Bronchial epithelial cell (primary cell): ENCODE measurements around the gene NMS. TPM values are rescaled to one million over a fixed set of nuclear protein-coding genes. Genes with fewer than 3 reads are reported as not detected.

Experiments
- DNase-seq: peaks from one replicate; pipeline ENCODE4 v3.0.0-alpha.2; 2010; ENCODE audit warnings: low read depth
- FAIRE-seq: peaks from 2 replicates; lab custom pipeline; 2011; peaks lifted over from hg19 to GRCh38; lab: Jason Lieb, UNC
- H3K27me3 ChIP-seq: 2 replicates; pipeline ENCODE4 v1.5.1; 2011; ENCODE audit warnings: low read length; ENCODE audit not compliant: control insufficient read depth, insufficient read depth
- H3K36me3 ChIP-seq: 2 replicates; pipeline ENCODE4 v1.5.1; 2011; ENCODE audit warnings: low read length; ENCODE audit not compliant: control insufficient read depth, insufficient read depth
- H3K4me3 ChIP-seq: 2 replicates; pipeline ENCODE4 v1.5.1; 2011; ENCODE audit warnings: mild to moderate bottlenecking, low read depth, low read length, control low read depth
- CTCF ChIP-seq: IDR thresholded peaks from 2 replicates; pipeline ENCODE4 v1.5.1; 2011; ENCODE audit warnings: mild to moderate bottlenecking, moderate library complexity, low read length, control low read depth, inconsistent platforms; ENCODE audit not compliant: insufficient read depth, severe bottlenecking
- total RNA-seq: library from RNA; depleted of rRNA; stranded (reverse); fragments of >200 nt; gene quantifications from 2 replicates; pipeline ENCODE4 v1.2.1, GENCODE V29; 2014

Gene NMS, protein sequence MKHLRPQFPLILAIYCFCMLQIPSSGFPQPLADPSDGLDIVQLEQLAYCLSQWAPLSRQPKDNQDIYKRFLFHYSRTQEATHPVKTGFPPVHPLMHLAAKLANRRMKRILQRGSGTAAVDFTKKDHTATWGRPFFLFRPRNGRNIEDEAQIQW
- not detected in 2 replicates for total RNA-seq

GRCh38 chr2:100470182-100470581, at the start of gene NMS:
Gene NMS, plus strand, starts transcription at chr2:100470482. Its CDS starts 7 bp downstream, at chr2:100470489.
- DNase-seq: no peak
- Histone ChIP-seq H3K4me3 (no peak within 1 kb of the TSS), H3K36me3 (no peaks in the 10 kb centered on the region), H3K27me3 (no peaks in the 10 kb centered on the region)
- FAIRE-seq: no peak
- no peak for TF ChIP-seq CTCF

- peak; percentile 66 for TF ChIP-seq CTCF
- Histone ChIP-seq H3K4me3 (no peak overlapping the region), H3K27me3 (no peaks in the 10 kb centered on the region), H3K36me3 (no peaks in the 10 kb centered on the region)
- FAIRE-seq (no peak), DNase-seq (peak; percentile 47)
These were observed 47.8 kb upstream of the NMS start for GRCh38 chr2:100422320-100423055.

DNA sequence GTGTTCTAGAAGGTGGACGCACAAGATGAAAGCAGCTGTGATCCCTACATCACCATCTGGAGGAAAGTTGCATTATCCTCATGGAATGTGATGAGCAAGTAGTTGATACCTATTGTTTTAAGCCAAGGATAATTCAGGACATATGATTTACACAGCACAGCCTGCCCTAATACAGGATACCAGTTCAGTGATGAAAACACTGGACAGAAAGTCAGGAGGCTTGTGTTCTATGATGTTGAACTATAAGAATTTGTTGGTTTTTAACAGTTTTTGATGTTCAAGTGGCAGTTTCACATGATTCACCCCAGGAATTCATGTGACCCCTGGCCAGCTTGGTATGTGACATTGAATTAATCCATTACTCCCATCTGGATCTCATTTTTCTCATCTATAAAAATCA, 46.7 kb upstream of the NMS start:
- Histone ChIP-seq H3K27me3 (no peaks in the 10 kb centered on the region), H3K36me3 (no peaks in the 10 kb centered on the region), H3K4me3 (no peak overlapping the region)
- FAIRE-seq (no peak), DNase-seq (no peak)
- TF ChIP-seq CTCF: no peak

DNA sequence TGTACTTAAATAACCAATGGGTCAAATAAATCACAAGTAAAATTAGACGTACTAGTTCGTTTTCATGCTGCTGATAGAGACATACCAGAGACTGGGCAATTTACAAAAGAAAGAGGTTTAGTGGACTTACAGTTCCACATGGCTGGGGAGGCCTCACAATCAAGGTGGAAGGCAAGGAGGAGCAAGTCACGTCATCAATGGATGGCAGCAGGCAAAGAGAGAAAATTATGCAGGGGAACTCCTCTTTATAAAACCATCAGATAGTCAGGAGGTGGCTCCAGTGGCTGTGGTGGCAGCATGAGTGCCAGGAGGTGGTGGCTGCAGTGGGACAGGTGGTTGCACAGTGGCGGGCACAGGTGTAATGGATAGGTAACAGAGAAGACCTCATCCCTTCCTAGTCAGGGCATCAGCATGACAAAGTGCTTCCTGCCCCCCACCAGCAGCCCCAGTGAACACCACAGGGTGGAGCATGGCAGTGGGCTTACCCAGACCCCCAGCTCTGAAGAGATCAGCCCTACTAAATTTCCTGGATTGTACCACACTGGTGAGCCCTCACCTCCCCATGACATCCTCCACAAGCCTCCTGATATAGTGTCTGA, 45.9 kb upstream of the NMS start:
- Histone ChIP-seq H3K27me3 (no peaks in the 10 kb centered on the region), H3K36me3 (no peaks in the 10 kb centered on the region), H3K4me3 (no peak overlapping the region)
- no peak for TF ChIP-seq CTCF
- FAIRE-seq (no peak), DNase-seq (no peak)

- FAIRE-seq (no peak), DNase-seq (no peak)
- Histone ChIP-seq H3K4me3 (no peak overlapping the region), H3K27me3 (no peaks in the 10 kb centered on the region), H3K36me3 (no peaks in the 10 kb centered on the region)
- no peak for TF ChIP-seq CTCF
These were observed 45.2 kb upstream of the NMS start for GRCh38 chr2:100425107-100425506.
